Measurements from ENCODE around the gene REELD1.
A peak's percentile ranks its signal among the peaks of the same experiment; 100 is the strongest.

REELD1 gene

GRCh38 chr4:146224326-146224966 is 10.1 kb downstream of the REELD1 start:
- peak; percentile 44 for DNase-seq (ENCODE audit: low read depth, low spot score)

GRCh38 chr4:146229406-146229805 is 15.1 kb downstream of the REELD1 start:
- no peak for DNase-seq (ENCODE audit: low read depth, low spot score)

DNA sequence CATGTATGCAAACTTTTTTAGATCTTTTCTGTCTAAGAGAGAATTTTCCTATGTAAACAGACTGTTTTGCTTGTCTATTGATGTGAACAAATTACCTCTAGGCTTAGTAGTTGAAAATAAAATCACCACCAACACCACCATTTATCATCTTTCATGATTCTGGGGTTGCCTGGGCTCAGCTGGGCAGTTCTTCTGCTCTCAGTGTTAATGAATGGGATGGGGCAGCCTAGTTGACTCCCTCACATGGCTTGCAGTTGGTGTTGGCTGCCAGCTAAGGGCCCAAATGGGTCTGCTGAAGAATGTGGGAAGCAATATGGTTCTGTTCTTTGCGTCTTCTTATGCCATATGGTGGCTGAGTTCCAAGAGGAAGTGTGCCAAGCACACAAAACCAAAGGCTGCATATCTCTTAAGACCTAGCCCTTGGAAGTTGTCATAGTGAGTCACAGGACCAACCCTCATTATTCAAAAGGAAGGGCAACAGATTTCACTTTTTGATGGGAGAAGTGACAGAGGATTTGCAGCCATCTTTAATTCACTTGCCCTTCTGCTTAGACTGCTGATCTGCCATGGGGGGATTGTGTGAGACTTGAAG is 17.9 kb downstream of the REELD1 start:
- no peak for DNase-seq (ENCODE audit: low read depth, low spot score)

DNA sequence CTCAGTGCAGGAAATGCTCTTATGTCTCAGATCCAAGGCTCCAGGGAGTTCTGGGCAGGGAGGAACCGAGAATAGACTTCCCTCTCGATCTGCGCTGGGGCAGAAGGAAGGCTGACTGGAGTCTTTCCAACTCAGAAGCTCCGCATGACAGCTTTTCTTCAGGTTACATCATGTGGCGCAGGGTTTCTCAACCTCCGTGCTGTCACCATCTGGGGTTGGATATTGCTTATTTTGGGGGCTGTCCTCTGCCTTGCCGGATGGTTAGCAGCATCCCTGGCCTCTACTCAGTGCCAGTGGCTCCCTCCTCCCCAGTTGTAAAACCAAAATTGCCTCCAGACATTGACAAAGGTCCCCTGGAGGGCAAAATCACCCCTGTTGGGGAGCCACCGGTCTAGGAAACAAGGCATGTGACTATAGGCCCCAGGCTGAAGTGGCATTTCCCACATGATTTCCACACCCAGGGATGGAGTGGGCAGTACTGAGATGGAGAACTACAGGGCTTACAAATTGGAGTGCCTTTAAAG is 21.4 kb downstream of the REELD1 start:
- DNase-seq (ENCODE audit: low read depth, low spot score) = no peak

- no peak for DNase-seq (ENCODE audit: low read depth, low spot score)
These were observed 21.9 kb downstream of the REELD1 start for GRCh38 chr4:146236216-146236615.

GRCh38 chr4:146237092-146237491 is 22.8 kb downstream of the REELD1 start:
- no peak for DNase-seq (ENCODE audit: low read depth, low spot score)

DNA sequence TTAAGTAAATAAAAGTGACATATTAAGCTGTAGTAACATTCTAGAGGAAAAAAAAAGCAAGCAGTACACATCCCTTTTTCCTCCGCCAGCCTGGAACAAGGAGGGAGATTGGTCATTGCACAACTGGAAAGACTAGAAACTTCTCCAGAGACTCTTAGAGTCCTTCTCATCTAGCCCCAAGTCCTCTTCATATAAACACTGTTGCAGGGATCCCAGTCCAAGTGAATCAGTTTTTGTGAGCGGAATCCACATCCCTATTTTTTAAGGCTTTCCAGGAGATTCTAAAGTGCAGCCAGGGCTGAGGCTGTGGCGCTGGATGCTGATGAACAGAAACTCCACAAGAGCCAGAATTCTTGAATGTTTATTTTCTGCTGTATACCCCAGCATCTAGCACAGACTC is 23.8 kb downstream of the REELD1 start:
- no peak for DNase-seq (ENCODE audit: low read depth, low spot score)

DNA sequence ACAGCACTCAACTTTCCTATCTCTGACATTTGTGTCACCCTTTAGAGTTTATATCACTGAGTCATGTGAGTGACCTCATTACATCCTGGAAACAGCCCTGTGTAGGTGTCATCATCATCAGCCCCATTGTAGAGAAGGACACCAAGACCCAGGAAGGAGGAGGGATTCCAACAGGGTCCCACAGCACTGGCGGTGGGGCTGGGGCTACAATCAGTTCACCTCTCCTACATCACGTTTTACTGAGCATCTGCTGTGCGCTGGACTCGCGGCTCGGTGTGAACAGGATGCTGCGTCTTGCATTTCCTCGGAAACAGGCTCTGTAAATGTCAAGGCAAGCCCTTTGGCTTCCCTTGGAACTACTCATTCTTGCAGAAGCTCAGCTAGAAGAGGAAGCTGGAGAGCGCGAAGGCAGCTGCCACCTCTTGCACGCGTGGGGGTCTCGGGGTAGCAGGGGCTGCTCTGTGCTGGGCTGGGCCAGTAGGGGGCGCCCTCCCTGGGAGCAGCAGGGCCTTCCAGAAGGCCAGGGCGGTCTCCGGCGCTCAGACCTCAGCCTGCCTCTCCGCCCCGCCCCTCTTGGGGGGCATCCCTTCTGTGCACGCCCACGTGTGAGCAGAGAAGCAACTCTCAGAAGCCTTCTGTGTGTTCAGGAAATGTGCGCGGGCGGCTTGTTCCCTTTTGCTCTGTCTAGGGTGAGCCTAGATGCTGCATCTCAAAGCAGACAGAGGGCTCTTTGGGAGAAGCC is 29.0 kb downstream of the REELD1 start:
- no peak for DNase-seq (ENCODE audit: low read depth, low spot score)

- DNase-seq (ENCODE audit: low read depth, low spot score) = no peak
These were observed 29.5 kb downstream of the REELD1 start for GRCh38 chr4:146243883-146244277.

DNA sequence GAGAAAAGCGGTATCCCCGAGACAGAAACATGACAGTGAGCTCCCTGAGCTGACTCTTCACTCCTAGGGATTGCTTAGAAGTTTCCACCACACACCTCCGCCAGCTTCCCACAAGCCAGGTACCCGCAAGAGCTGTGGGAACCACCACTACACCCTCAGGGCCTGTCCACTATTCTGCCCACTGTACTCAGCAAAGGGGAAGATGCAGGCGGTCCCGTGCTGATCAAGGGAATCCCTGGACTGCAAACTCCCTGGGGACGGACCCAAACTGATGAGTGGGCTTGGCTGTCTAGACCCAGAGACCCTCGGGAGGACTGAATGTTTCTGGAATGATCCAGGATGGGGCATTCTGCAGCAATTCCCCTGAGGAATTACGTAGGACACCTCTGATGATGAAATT is 30.2 kb downstream of the REELD1 start:
- no peak for DNase-seq (ENCODE audit: low read depth, low spot score)

DNA sequence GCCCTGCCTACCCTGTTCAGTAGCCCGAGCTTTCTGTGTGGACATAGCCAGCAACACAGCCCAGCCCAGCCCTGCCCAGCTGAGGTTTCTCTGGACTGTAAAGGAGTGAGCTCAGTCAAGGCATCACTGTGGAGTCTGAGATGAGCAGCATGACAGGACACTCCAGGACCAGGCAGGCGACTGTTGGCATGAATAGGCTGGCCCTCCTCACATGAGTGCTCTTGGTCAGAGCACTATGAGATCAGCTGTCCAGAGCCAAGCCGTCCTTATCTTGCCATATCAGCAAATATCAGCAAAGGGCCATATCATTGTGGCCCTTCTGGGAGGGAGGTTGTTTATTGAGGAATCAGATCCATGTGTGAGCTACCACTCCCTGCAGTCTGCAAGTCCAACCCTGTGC is 30.9 kb downstream of the REELD1 start:
- DNase-seq (ENCODE audit: low read depth, low spot score) = no peak

- no peak for DNase-seq (ENCODE audit: low read depth, low spot score)
These were observed 31.5 kb downstream of the REELD1 start for GRCh38 chr4:146245850-146246249.

DNA sequence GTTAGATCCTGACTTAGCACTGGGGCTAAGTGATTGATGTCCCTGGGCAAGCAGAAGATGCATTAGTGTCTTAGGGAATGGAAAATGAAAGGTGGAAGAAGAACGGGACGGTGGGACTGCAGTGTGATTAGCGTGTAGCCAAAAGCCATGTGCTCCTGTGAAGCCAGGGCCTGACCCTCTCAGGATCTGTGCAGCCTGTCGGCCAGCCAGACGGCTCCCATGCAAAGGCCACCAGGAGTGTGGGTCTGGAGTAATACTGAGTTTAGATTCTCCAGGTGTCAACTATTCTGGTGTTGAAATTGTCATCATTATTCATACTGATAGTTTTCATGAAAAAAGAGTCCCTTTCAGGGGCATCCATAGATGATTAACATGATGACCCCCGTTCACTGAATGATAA is 32.0 kb downstream of the REELD1 start:
- no peak for DNase-seq (ENCODE audit: low read depth, low spot score)

DNA sequence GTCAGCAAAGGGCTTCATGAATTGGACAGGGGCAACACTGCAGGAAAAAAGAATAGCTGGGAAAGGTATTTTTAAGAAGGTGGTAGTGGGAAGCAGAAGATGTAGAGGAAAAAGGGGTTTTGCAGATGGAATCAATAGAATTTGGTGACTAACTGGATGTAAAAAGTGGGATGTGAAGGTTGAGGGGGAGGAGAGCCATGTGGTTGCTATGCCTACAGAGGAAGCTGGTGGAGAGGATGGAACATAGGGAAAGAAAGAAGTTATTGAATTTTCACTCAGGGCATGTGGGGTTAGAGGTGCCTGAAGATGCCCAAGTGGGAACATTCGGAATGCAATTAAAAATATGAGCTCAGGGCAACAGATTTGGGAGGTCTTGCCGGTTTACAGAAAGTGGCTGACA is 33.0 kb downstream of the REELD1 start:
- DNase-seq (ENCODE audit: low read depth, low spot score) = no peak

GRCh38 chr4:146252969-146253611 is 38.8 kb downstream of the REELD1 start:
- no peak for DNase-seq (ENCODE audit: low read depth, low spot score)

DNA sequence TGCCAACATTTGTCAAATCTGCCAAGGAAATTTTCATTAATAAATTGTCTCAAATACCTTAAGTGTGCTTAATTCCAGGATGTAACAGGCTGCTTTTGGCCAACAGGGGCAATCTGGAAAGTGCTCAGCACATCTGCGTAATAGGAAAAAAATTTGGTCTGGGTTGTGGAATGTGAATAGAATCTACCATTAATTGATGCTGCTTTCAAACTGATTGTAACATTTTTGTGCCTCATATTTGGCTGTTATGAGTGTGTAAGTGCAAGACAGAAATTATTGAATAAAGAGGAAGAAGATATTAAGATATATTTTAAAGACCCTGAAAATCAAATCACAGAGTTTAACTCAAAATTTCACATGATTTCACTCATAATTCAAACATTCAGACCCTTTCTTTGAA is 41.1 kb downstream of the REELD1 start:
- peak; percentile 76 for DNase-seq (ENCODE audit: low read depth, low spot score)

- peak; percentile 78 for DNase-seq (ENCODE audit: low read depth, low spot score)
These were observed 41.5 kb downstream of the REELD1 start for GRCh38 chr4:146255874-146256273.

- peak; percentile 9 for DNase-seq (ENCODE audit: low read depth, low spot score)
These were observed 42.0 kb downstream of the REELD1 start for GRCh38 chr4:146256328-146256727.

DNA sequence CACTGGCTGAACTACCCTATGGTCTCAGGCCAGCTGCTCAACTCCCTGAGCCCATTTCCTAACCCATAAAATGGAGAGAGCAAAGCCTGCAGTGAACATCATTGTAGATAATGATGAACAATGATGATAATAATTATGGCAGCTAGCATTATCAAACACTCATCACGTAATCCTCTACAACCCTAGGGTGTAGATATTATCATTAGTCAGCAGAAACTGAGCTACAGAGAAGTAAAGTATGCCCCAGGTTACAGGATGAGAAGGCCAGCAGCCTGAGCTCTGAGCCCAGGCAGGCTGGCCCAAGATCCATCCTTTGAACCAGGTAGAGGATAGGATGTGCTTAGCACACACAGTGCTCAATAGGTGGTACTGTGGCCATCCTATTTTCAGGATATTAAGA is 43.2 kb downstream of the REELD1 start:
- DNase-seq (ENCODE audit: low read depth, low spot score) = no peak

DNA sequence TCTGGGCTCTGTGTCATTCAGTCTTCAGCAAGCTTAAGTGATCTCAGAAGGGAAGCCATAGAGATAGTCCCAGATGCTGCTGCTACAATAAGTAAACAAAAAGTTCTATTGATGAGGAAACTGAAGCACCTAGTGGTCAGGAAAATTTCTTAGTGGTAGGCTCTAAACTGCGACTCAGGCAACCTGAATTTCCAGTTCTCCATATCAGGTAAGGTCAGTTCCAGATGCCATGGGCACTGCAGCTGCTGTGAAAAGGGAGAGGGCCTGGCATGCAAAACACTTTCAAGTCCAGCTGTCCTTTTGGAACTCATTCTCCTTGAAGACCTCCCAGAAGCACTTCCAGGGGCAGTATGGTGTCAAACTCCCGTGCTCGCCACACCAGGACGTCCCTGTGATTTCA is 46.2 kb downstream of the REELD1 start:
- no peak for DNase-seq (ENCODE audit: low read depth, low spot score)

DNA sequence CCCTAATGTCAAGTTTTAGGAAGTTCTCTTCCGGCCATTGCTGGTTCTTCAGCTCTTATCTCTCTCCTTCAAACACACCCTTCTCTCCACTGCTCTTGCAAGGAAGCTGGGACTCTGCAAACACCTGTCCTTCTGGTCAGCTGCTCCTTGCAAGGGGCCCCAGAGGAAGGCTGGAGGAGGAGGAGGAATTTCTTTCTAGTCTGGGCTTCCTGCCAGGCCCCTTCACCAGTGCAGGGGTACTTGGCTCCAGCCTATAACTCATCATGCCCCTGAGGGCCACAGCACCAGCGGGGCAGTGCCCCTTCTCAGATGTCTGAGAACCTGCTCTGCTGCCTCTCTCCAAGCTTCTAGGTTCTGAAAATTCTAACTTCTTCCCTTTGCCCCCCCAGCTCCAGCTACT is 46.7 kb downstream of the REELD1 start:
- DNase-seq (ENCODE audit: low read depth, low spot score) = no peak

DNA sequence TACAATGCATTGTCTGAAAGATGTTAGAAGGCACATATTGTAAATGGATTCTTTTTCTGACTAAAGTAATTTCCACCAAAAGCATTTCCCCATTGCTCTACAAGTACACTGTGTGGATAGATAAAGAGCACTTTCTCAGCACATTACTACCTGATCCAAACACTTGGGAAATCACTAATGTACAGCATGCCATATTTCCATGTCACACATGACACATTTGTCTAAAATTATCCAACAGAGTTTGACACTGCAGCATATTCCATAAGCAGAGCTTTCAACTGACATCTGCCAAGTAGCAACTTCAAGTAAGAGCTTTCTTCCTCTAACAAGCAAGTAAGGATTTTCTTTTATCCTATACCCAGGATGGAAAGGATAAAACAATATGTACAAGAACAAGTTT is 49.5 kb downstream of the REELD1 start:
- no peak for DNase-seq (ENCODE audit: low read depth, low spot score)

All from astrocyte of the hippocampus (primary cell).